SK-N-SH (cell line): ENCODE results near the gene ARHGAP29.

Source experiments
- CHD2 ChIP-seq: fragments of 150-350 bp; IDR thresholded peaks from 2 replicates; pipeline ENCODE4 v1.6.1; 2018; ENCODE audit warnings: low read length; ENCODE audit not compliant: partially characterized antibody
- CTCF ChIP-seq: fragments of 200-600 bp; sonication (generic); IDR thresholded peaks from 2 replicates; pipeline ENCODE4 v1.6.1; 2017; ENCODE audit warnings: antibody characterized with exemption, mild to moderate bottlenecking, moderate library complexity
- EP300 ChIP-seq, 2 experiments: IDR thresholded peaks; 2 replicates each; pipeline versions ENCODE4 v1.4.0 to v1.6.1; 2012; ENCODE audit warnings: borderline replicate concordance in 1 of 2, low read depth in 1 of 2, low read length in 1 of 2
- JUND ChIP-seq: IDR thresholded peaks from 2 replicates; pipeline ENCODE4 v1.4.0; 2012
- MAX ChIP-seq: IDR thresholded peaks from 2 replicates; pipeline ENCODE4 v1.4.0; 2012; ENCODE audit warnings: low read depth
- MXI1 ChIP-seq: IDR thresholded peaks from 2 replicates; pipeline ENCODE4 v1.6.1; 2012; ENCODE audit warnings: mild to moderate bottlenecking, low read depth, low read length, improper control_type of control experiment
- RAD21 ChIP-seq: IDR thresholded peaks from 2 replicates; pipeline ENCODE4 v1.6.1; 2012; ENCODE audit warnings: mild to moderate bottlenecking, low read length
- REST ChIP-seq: IDR thresholded peaks from 2 replicates; pipeline ENCODE4 v1.6.1; 2012; ENCODE audit warnings: mild to moderate bottlenecking, low read depth, low read length, moderate library complexity
- TAF1 ChIP-seq: IDR thresholded peaks from 2 replicates; pipeline ENCODE4 v1.6.1; 2012; ENCODE audit warnings: low read depth, mild to moderate bottlenecking, low read length, moderate library complexity, borderline replicate concordance
- YY1 ChIP-seq: IDR thresholded peaks from 2 replicates; pipeline ENCODE4 v1.4.0; 2012; ENCODE audit warnings: low read depth, mild to moderate bottlenecking
- ZBTB33 ChIP-seq: IDR thresholded peaks from 2 replicates; pipeline ENCODE4 v1.4.0; 2012; ENCODE audit warnings: low read depth, borderline replicate concordance

GRCh38 chr1:94124538-94124937 is 112.8 kb downstream of the ARHGAP29 start:
- TF ChIP-seq MXI1 = no peak
- no peak for TF ChIP-seq CTCF
- TF ChIP-seq RAD21 = no peak
- TF ChIP-seq REST = no peak
- TF ChIP-seq YY1 = no peak
- no peak for TF ChIP-seq EP300 (IDR thresholded peaks at IDR 0.05; ENCODE audit: borderline replicate concordance in 1 of 2, low read depth in 1 of 2, low read length in 1 of 2)
- no peak for TF ChIP-seq JUND
- TF ChIP-seq TAF1 = no peak
- TF ChIP-seq MAX = no peak
- TF ChIP-seq ZBTB33 = no peak
- TF ChIP-seq CHD2 = no peak
